ENCODE results near the gene DIDO1. TPM values are rescaled to one million over a fixed set of nuclear protein-coding genes. Genes with fewer than 3 reads are reported as not detected.
"Not testable (repeated sequence)": the region's sequence is repeated elsewhere in the genome, so short reads cannot be mapped to it uniquely, and the experiment has no call there.

The DIDO1 gene
- total RNA-seq, 1 experiment from 2014 or later, result 108 TPM

DNA sequence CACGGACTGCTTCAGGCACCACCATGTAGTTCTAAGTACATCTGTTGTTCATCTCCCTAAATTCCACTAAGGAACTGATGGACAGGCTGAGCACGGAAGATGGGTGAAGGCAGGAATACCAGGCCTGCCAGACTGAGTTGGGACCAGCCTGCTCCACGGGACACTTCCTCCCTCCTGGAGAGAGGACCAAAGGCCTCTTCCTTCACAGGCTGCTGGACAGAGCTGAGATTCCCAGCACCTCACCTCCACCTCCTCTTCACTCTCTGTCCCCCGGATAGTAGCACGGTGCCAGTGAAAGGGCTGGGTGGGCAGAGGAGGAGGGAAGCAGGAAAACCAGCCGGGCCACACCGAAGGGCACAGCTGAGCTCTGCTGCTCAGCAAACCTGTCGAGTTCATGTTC lies 41.7 kb downstream of the DIDO1 start:
- Histone ChIP-seq H3K27me3 (no peaks in the 10 kb centered on the region), H3K27ac (no peak overlapping the region), H3K36me3 (peaks cover 22% of the 10 kb centered on the region), H3K4me3 (no peak overlapping the region), H3K9me3 (replicated peaks) (no peaks in the 10 kb centered on the region), H3K4me1 (peaks cover 13% of the 10 kb centered on the region)
- DNase-seq, result no peak

DNA sequence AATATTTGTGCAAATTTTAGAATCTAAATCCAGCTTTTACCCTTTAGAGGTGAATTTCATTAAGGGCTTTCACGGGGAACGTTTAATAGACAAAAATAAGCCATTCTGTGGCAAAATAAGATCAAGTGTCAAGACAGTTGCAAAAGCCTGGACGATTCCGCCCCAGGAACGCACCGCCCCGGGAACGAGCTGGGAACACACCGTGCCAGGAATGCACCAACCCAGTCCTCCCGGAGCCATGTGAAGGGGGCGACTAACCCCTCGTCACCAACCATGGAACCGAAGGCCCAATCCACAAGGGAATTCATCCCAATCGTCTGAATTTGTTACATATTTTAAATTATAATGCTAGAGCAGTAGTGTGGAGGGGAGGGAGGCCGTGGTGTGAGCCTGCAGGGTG lies 43.9 kb downstream of the DIDO1 start:
- no peak overlapping the region for H3K27ac ChIP-seq
- H3K4me3 ChIP-seq, result no peak overlapping the region
- H3K27me3 ChIP-seq, result no peaks in the 10 kb centered on the region
- no peaks in the 10 kb centered on the region for H3K9me3 ChIP-seq (replicated peaks)
- peaks cover 7% of the 10 kb centered on the region for H3K4me1 ChIP-seq
- H3K36me3 ChIP-seq, result peaks cover 4% of the 10 kb centered on the region; the same call in 1 of the 2 replicates
- no peak for DNase-seq

DNA sequence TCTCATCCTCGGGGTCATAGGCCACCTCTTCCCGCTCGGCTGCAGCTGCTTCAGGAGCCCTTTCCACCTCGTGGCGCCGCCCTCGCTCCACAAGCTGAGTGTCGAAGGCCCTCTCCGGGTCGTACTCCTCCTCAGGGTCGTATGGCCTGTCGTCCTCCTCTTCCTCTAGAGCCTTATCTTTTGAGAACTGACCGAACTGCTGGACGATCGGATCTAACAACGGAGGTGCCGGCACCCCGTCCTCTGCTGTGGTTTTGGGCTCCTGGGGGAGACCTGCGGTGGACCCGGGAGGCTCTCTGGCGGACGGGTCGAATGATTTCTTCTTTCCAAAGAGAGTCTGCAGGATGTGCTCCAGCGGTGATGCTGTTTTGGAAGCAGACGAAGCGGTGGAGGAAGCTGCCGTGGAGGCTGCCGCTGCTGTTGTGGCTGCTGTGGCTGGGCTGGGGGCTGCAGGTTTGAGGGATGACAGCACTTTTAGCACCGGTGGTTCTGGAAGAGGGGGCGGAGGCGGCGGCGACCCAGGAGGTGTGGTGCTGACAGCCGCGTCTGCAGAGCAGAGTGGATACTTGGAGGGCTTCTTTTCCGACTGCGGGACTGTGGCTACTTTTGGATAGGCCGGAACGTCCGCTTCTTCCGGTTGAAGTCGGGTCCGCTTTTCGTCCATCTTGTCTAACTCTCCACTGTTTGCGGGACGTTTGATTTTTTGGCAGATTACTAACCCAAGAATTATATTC lies 44.5 kb downstream of the DIDO1 start:
- no peak overlapping the region for H3K27ac ChIP-seq
- no peak overlapping the region for H3K4me3 ChIP-seq
- DNase-seq, result no peak
- H3K9me3 ChIP-seq (replicated peaks), result no peaks in the 10 kb centered on the region
- H3K27me3 ChIP-seq, result no peaks in the 10 kb centered on the region
- H3K4me1 ChIP-seq, result peaks cover under 1% of the 10 kb centered on the region
- peaks cover 4% of the 10 kb centered on the region; the same call in 1 of the 2 replicates for H3K36me3 ChIP-seq

DNA sequence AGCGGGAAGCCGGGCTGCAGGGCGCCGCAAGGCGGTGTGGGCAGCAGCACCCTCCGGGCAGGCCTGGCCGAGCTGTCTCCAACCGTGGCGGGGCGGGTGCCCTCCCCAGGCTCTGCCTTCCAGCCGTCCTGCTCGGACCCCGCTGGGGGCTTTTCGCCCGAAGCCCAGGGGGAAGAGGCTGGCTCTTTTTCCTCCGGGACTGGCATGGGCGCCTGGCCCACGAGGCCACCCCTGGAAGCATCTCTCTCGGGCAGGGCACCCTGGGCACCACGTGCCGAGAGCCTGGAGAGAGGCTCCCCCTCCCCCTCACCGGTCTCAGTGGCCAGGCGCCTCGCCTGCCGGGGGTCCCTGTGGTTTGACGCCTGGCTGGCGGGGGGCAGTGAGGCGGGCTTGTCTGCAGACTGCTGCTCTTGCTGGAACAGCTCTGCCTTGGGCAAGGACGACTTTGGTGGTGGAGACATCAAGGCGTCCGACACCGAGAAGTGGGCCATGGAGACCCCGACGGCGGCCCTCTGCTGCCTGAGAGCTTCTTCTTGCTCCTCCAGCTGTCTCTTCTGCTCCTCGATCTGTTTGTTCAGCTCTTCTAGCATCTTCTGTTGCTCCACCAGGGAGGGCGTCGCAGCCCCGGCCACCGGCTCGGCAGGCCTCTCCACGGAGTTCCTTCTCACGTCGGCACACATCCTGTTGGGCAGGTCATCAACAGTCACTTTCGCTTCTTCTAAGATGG lies 45.2 kb downstream of the DIDO1 start:
- H3K36me3 ChIP-seq, result no peaks in the 10 kb centered on the region
- no peaks in the 10 kb centered on the region for H3K4me1 ChIP-seq
- DNase-seq, result no peak
- H3K9me3 ChIP-seq (replicated peaks), result no peaks in the 10 kb centered on the region
- no peaks in the 10 kb centered on the region for H3K27me3 ChIP-seq
- no peak overlapping the region for H3K27ac ChIP-seq
- H3K4me3 ChIP-seq, result no peak overlapping the region

DNA sequence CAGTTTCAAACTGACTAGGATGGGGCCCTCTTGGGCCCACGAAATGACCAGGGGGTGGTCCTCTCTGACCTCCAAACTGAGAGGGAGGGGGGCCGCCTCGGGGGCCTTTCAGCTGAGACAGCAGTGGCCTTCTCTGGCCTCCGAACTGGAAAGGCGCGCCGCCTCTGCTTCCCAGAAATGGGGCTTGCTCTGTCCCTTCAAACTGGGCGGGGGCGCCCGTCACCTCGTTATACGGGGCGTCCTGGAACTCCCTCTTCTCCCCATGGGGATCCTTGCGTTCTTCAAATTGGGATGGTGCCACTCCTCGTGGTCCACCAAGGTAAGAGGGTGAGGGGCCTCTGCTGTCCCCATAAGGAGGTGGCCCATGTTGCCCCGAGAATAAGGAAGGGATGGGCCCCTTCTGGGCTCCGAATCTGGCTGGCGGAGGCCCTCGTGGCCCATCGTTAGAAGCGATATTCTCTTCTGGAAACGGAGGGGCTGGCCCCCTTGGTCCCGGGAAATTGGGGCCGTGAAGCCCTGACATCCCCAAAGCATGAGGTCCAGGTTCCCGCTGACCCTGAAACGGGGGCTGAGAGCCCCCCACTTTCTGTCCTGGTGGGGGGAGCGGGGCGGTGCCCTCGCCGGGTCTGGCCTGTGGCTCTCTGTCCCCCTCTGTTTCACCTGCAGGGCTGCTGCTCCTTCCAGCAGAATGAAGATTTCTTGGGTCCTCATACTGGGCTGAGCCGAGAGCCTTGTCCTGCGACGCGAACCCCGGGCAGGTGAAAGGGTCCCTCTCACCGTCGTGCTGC lies 46.0 kb downstream of the DIDO1 start:
- DNase-seq, result no peak
- H3K27ac ChIP-seq, result no peak overlapping the region
- no peaks in the 10 kb centered on the region for H3K9me3 ChIP-seq (replicated peaks)
- H3K4me1 ChIP-seq, result no peaks in the 10 kb centered on the region
- no peaks in the 10 kb centered on the region for H3K36me3 ChIP-seq
- no peak overlapping the region for H3K4me3 ChIP-seq
- no peaks in the 10 kb centered on the region for H3K27me3 ChIP-seq

DNA sequence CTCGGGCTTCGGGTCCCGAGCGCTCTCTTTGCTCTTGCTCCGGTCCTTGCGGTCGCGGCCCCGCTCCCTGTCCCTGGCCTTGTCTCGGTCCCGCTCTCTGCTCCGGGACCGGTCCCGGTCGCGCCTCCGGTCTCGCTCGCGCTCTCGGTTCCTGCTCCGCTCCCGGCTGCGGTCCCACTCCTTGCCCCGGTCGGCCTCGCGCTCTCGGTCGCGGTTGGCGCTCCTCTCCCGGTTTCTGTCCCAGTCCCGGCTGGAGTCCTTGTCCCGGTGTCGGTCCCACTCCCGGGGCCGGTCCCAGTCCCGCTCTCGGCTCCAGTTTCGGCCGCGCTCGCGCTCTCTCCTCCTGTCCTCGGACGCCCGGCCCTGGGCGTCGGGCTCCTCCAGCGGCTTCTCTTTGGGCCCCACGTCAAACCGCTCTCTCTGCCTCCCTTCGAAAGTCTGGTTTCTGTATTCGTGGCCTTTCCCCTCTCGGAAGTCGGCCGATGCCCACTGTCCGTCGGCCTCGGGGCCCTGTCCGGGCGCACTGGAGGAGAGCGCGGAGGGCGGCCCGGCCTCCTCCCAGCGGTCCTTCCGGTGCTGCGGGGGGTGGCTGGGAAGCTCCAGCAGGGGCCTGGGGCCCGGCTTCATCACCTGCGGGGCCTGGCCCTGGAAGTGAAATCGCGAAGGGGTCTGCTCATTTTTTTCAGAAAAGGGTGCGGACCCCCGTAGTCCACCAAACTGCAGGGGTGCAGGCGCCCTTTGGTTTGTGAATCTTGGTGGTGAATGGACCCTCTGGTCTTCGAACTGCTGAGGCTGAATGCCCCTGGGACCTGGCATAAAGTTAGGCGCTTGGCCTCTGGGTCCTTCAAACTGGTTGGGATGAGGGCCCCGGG lies 46.8 kb downstream of the DIDO1 start:
- no peak for DNase-seq
- H3K27ac ChIP-seq, result no peak overlapping the region
- peaks cover 3% of the 10 kb centered on the region for H3K4me1 ChIP-seq
- H3K27me3 ChIP-seq, result no peaks in the 10 kb centered on the region
- no peaks in the 10 kb centered on the region for H3K36me3 ChIP-seq
- no peaks in the 10 kb centered on the region for H3K9me3 ChIP-seq (replicated peaks)
- no peak overlapping the region for H3K4me3 ChIP-seq

DNA sequence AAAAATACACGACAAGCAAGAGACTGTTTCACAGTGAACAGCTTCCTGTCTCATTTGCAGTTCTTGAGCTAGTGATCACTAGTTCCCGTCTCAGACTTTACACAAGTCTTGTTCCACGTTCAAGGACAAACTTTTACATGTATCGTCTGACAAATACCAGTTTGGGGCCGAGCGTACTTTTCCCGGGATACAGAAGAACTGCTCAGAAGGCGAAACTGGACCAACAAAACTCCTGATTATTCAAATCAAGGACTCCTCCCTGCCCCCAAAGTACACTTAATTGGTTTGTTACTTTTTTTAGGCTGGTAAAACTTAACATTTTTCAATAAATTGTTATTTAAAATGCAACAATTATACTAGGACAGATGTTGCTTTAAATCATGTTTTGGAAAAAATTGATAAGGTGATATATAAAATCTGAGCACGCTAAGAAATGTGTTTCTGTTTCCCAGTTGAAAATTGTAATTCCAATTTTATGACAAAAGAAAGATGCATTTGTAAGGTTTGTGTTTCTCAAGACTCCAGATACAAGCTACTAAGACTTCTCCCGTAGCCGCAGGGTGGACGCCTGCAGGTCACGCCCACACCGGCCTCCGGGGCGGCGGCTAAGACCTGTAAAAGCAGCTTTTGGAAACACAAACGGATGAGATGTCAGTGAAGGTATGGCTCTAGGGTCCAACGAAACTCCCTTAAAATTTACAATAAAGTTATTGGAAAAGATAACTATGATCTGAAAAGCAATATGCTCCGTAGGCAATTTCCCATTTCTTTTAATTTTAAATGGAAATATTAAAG lies 47.9 kb downstream of the DIDO1 start:
- Histone ChIP-seq H3K9me3 (replicated peaks) (no peaks in the 10 kb centered on the region), H3K4me3 (no peak overlapping the region)
- no peak for DNase-seq

DNA sequence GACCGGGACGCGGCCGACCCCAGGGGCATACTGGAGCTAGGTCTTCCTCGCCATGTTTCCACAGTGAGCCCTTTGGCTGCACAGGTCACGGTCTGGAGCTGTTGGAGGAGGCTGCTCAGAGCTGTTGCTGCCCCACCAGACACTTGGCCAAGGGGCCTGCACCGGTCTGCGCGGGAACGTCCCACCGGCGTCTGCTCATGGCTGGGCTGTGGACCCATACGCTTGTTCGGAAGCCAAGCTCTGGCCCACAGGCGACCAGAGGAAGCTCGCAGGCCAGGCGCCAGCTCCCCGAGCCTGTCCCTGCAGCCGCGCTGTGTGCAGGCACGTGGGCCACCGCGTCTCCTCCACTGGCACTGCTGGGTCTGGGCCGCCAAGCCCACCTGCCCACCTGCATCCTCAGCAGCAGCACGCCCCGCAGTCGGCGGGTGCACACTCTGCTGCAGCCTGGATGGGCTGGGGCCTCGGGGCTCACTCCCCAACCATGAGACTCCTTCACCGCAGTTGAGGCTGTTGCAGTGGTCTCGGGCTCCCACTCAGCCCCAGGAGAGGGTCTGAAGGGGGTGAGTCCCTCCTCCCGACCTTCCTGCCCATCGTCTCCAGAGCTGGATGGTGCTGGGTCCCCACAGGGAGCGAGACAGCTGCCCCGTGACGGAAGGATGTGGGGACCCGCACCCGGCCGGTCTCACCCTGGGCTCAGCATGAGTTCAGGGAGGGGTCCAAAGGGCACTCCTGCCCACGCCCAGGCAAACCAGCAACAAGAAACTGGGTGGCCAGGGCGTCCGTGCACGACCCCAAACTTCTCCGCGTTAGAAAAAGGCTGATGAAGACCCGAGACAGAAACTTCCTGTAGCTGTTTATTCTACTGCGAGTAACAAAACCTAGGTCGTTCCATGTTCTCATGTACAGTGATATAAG lies 49.1 kb downstream of the DIDO1 start:
- Histone ChIP-seq H3K36me3 (no peaks in the 10 kb centered on the region), H3K27me3 (no peaks in the 10 kb centered on the region), H3K4me3 (no peak overlapping the region), H3K27ac (no peak overlapping the region), H3K9me3 (replicated peaks) (no peaks in the 10 kb centered on the region), H3K4me1 (peaks cover 8% of the 10 kb centered on the region)
- DNase-seq, result no peak

More for the DNA sequence above, 47.9 kb downstream of the DIDO1 start:
- H3K36me3 ChIP-seq, result no peaks in the 10 kb centered on the region
- no peaks in the 10 kb centered on the region for H3K27me3 ChIP-seq
- H3K4me1 ChIP-seq, result peaks cover 8% of the 10 kb centered on the region
- no peak overlapping the region for H3K27ac ChIP-seq

DNA sequence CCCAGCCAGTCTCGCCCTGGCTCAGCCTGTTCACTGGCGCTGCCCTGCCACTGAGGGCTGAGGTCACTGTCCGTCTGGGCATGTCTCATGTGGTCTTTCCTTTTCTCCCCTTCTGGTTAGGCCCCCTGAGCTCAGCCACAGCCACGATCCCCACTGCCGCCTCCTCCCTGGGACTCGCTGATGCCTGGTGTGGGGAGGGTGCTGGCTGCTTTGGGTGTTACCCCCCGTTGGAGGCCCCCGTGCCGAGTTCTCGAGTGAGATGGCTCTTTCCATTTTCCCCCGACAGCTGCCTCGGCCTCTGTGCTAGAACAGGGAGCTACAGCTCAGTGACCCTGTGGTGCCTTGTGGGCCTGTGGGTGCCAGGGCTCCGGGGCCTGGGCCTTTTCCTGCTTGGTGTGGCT lies 49.8 kb downstream of the DIDO1 start:
- Histone ChIP-seq H3K27me3 (no peaks in the 10 kb centered on the region), H3K27ac (no peak overlapping the region), H3K9me3 (replicated peaks) (no peaks in the 10 kb centered on the region), H3K36me3 (no peaks in the 10 kb centered on the region), H3K4me3 (no peak overlapping the region), H3K4me1 (peaks cover 8% of the 10 kb centered on the region)
- no peak for DNase-seq

DNA sequence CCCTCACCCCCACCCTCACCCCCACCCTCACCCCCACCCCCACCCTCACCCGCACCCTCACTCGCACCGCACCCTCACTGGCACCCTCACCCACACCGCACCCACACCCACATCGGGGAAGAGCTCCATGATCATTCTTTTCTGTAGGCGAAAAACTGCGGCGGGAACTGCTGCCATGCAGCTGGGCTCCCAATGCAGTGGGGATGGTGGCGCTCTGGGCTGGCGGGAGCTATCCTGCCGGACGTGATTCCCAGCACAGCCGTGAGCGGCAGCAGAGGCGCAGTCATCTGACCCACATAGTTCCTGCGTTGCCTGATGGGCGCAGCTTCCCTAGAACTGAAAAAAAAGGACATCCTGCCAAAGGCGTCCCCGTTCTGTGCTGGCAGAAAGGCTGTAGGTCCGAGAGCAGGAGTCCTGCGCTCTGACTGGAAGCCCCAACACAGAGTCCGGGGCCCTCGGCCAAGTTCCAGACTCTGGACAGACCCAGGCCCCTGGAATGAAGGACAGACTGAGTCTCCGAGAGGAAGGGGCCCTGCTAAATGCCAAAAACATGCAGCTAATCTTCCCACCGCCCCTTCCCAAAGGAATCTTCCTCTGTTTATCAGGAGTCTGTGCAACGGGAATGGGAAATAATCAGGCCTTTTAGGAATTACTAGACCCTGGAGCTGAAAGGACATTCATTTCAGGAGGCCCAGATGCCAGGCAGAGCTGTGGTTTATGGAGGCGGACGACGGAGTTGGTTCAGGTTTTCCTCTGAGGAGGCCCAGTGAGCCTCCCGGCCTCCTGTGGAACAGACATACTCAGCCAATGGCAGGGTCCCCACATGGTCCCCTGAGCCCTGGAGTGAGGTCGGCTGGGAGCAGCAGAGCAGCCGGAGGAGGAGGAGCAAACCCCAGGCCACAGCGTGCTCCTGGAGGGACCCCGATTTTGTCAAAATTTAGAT lies 50.6 kb downstream of the DIDO1 start:
- Histone ChIP-seq H3K9me3 (replicated peaks) (no peaks in the 10 kb centered on the region), H3K4me3 (peak overlapping the region; percentile 2; the same call in 1 of the 2 replicates), H3K36me3 (no peaks in the 10 kb centered on the region), H3K27me3 (no peaks in the 10 kb centered on the region), H3K4me1 (peaks cover 8% of the 10 kb centered on the region), H3K27ac (peak overlapping the region; percentile 13; the same call in 1 of the 2 replicates)
- peak; percentile 96 to 97 for DNase-seq

DNA sequence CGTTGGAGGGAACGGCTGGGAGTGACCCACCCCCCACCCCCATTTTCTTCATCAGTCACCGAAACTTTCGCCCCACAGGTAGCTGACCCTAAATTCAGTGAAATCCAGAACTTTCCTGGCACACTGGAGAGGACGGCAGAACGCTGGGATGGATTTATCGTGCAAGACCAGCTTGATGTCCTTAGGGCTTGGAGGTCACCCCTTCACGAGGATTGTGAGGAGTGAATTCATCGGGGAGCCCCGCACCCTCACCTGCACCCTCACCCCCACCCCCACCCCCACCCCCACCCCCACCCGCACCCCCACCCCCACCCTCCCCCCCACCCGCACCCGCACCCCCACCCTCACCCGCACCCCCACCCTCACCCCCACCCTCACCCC lies 51.4 kb downstream of the DIDO1 start:
- peaks cover 8% of the 10 kb centered on the region for H3K4me1 ChIP-seq
- H3K36me3 ChIP-seq, result no peaks in the 10 kb centered on the region
- no peak overlapping the region for H3K4me3 ChIP-seq
- H3K27me3 ChIP-seq, result no peaks in the 10 kb centered on the region
- no peak overlapping the region for H3K27ac ChIP-seq
- no peak for DNase-seq
- no peaks in the 10 kb centered on the region; the same call in 1 of the 2 replicates for H3K9me3 ChIP-seq (replicated peaks)

DNA sequence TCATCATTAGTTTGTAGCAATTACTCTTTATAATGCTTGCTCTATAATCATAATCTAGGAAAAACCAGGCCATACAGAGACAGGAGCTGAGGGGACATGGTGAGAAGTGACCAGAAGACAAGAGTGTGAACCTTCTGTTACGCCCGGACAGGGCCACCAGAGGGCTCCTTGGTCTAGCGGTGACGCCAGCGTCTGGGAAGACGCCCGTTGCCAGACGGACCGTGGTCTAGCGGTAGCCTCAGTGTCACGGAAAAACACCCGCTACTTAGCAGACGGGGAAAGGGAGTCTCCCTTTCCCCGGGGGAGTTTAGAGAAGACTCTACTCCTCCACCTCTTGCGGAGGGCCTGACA lies 52.6 kb downstream of the DIDO1 start:
- not testable (repeated sequence) for H3K9me3 ChIP-seq (replicated peaks); H3K27me3 ChIP-seq; H3K27ac ChIP-seq; H3K36me3 ChIP-seq; H3K4me1 ChIP-seq
- H3K4me3 ChIP-seq, result peak overlapping the region; percentile 23
- peak; percentile 85 to 86 for DNase-seq

All from SJCRH30 (cell line).